HG03280 (cell line): Measurements from ENCODE around the gene GTPBP3.

Source experiments
- ATAC-seq: cut with Tn5 transposase; IDR thresholded peaks from one replicate; pipeline ENCODE4 v1.9.1; 2021; ENCODE audit warnings: mild to moderate bottlenecking, moderate library complexity; ENCODE audit not compliant: unreplicated experiment

GTPBP3 gene

DNA sequence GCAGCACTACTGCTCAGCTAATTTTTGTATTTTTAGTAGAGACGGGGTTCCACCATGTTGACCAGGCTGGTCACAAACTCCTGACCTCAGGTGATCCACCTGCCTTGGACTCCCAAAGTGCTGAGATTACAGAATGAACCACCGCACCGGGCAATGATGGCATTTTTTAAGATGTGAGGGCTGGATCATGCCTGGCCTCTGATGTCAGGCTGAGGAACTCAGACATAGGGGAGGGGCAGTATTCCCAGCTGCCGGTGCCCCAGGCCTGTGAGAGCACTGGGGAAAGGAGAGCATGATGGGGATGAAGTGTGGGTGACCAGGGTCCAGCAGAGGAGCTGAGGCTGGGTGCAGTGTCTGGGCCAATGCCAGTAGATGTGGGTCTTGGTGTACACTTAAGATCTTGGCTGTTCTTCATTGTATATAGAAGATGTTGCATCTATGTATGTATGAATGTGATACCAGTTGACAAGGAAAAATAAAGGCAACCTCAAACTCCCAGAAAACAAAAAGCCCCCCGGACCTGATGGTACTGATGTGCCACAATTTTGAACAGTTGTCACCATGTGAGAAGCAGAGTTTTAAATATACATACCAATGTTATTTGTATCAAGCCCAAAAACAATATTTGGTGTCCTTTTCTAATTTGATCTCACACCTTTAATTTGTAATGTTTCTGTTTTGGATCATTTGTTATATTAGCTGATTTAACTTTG, 43.2 kb downstream of the GTPBP3 start:
- ATAC-seq: no peak

GRCh38 chr19:17385878-17386611, 48.7 kb downstream of the GTPBP3 start:
- ATAC-seq: no peak

DNA sequence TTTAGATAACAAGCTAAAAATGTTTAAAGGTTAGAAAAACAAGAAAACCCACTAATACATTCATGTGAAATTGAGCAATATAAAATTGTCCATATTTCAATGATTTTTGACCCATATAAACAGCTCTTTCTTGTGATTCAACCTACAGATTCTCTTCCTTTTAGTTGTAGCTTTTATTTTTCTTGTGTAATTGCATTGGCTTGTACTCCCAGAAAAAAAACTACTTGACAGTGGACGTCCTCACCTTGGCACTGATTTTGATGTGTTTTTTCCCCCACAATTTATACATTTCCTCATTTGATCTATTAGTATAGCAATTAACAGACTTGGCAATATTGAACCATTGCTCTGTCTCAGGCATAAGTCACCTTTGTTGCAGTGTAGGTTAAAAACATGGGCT, 51.9 kb downstream of the GTPBP3 start:
- no peak for ATAC-seq

DNA sequence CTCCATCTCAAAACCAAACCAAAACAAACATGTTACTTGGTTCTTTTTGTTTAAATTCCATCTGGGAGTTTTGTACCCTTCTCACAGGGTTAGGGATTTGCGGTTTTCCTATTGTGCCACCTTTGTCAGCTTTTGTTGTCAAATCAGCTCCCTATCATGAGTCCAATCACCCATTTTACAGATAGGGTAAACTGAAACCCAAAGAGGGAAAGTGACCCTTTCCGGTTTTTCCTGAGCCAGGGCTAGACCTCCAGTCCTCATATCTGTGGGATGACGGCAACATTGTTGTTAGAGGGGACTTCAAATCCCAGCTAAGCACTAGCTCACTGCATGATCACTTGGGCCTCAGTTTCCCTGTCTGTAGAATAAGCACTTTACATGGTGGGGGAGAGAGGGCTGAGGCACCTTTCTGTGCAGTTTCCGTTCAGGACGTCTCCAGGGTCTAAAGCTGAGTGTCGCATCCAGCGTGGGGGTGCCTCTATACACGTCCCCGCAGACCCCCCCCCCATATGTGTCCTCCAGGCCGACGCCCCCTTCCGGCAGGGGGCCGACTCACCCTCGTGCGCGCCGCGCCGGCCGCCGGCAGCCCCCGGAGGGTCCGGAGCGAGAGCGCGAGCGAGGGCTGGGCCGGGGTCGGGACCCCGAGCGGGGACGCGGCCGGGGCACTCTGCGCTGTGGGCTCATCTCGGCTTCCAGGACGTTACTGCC, 52.8 kb downstream of the GTPBP3 start:
- no peak for ATAC-seq

GRCh38 chr19:17390665-17391370, 53.5 kb downstream of the GTPBP3 start:
- peak; percentile 94 for ATAC-seq

DNA sequence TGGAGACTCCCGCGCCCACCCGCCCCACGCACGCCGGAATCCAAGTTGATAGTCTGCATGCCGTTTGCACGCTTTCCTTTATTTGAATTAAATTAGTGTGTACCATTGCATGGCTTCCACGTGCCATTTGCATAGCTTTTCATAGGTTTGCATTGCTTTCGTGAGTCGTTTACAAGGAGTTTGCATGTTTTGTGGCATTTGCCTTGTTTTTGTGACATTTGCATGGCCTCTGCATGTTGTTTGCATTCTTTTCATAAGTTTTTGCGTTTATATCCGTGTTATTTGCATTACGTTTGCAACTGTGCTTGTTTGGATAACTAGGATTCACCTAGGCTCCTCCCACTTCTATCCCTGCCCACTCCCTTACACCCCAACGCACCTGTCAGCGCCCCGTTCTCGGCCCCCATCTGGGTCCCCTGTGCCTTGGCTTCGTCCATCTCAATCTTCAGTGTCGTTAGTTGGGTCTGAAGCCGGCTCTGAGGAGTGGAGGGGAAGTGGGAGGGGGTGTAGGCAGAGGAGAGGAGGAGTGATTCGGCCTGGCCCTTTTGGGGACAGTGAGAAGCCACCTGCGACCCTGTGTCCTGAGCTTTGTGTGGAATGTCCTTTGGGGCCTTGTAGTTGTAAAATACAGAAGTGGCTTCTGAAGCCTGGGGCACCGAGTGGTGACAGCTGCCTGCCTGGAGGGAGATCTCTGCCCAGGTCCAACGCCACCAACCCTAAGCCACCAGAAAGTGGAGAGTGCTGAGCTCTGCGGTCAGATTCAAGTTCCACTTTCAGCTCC, 54.2 kb downstream of the GTPBP3 start:
- ATAC-seq: no peak
